GM12864 (cell line): ENCODE measurements around the gene EGR2.
"Not testable (repeated sequence)": the region's sequence is repeated elsewhere in the genome, so short reads cannot be mapped to it uniquely, and the experiment has no call there.

Experiments
- DNase-seq: peaks from one replicate; pipeline ENCODE4 v3.0.0-alpha.2; 2011; ENCODE audit warnings: low read depth
- H3K4me3 ChIP-seq: 2 replicates; pipeline ENCODE4 v1.5.1; 2011; ENCODE audit warnings: mild to moderate bottlenecking, low read depth, low read length, control low read depth
- CTCF ChIP-seq: IDR thresholded peaks from 2 replicates; pipeline ENCODE4 v1.5.1; 2011; ENCODE audit warnings: low read depth, mild to moderate bottlenecking, moderate library complexity, low read length, control low read depth, inconsistent platforms; ENCODE audit errors: missing control alignments

Gene EGR2

GRCh38 chr10:62795762-62796161 is 20.4 kb downstream of the EGR2 start:
- no peak for TF ChIP-seq CTCF
- DNase-seq = no peak
- H3K4me3 ChIP-seq = no peak overlapping the region

GRCh38 chr10:62795100-62795499 is 21.1 kb downstream of the EGR2 start:
- no peak for TF ChIP-seq CTCF
- no peak for DNase-seq
- no peak overlapping the region for H3K4me3 ChIP-seq

GRCh38 chr10:62794306-62794705 is 21.9 kb downstream of the EGR2 start:
- no peak for DNase-seq
- no peak for TF ChIP-seq CTCF
- H3K4me3 ChIP-seq = no peak overlapping the region

GRCh38 chr10:62792261-62792660 is 23.9 kb downstream of the EGR2 start:
- no peak overlapping the region for H3K4me3 ChIP-seq
- no peak for TF ChIP-seq CTCF
- DNase-seq = no peak

GRCh38 chr10:62790571-62790970 is 25.6 kb downstream of the EGR2 start:
- no peak for DNase-seq
- no peak for TF ChIP-seq CTCF
- H3K4me3 ChIP-seq = no peak overlapping the region

GRCh38 chr10:62790019-62790555 is 26.1 kb downstream of the EGR2 start:
- no peak for DNase-seq
- H3K4me3 ChIP-seq = no peak overlapping the region
- TF ChIP-seq CTCF = no peak

GRCh38 chr10:62788861-62789467 is 27.2 kb downstream of the EGR2 start:
- no peak for TF ChIP-seq CTCF
- DNase-seq = no peak

GRCh38 chr10:62788285-62788684 is 27.9 kb downstream of the EGR2 start:
- H3K4me3 ChIP-seq, DNase-seq: not testable (repeated sequence)

More at GRCh38 chr10:62788861-62789467, 27.2 kb downstream of the EGR2 start:
- no peak overlapping the region for H3K4me3 ChIP-seq

- H3K4me3 ChIP-seq, DNase-seq: not testable (repeated sequence)
Observed at GRCh38 chr10:62784537-62784936, 31.6 kb downstream of the EGR2 start.
